ENCODE results near the gene UGT1A9. TPM values are rescaled to one million over a fixed set of nuclear protein-coding genes. Genes with fewer than 3 reads are reported as not detected.

UGT1A9 gene
- total RNA-seq, 1 experiment from 2014 or later = not detected

DNA sequence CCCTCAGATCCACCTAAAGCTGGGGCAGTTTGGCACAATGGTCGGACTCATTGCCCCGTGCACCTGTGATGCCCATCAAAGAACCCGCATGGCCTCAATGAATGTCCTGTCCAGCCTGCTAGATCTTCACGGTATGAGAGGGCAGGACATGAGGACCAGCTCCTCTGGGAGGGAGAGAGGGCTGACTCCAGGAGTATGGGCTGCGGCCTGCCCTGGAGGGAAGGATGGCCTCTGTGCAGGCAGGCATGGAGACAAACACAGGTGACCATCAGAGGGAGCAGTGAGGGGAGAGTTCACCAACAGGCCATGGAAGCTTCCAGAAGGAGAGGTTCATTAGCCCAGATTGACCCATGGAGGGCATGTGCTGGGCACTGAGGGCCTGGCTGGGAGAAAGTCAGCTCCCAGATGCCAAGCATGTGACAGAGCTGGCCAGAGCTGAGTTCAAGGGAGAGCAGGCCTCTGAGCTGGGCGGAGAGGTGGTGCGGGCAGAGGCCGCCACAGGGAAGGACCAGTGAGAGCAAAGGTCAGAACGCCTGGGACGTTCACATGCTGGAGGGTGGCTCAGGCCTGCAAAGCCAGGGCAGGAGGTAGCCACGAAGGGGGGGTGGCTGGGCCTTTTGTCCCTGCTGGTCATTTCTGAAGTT, 146.4 kb downstream of the UGT1A9 start:
- TF ChIP-seq, protein P1, sequence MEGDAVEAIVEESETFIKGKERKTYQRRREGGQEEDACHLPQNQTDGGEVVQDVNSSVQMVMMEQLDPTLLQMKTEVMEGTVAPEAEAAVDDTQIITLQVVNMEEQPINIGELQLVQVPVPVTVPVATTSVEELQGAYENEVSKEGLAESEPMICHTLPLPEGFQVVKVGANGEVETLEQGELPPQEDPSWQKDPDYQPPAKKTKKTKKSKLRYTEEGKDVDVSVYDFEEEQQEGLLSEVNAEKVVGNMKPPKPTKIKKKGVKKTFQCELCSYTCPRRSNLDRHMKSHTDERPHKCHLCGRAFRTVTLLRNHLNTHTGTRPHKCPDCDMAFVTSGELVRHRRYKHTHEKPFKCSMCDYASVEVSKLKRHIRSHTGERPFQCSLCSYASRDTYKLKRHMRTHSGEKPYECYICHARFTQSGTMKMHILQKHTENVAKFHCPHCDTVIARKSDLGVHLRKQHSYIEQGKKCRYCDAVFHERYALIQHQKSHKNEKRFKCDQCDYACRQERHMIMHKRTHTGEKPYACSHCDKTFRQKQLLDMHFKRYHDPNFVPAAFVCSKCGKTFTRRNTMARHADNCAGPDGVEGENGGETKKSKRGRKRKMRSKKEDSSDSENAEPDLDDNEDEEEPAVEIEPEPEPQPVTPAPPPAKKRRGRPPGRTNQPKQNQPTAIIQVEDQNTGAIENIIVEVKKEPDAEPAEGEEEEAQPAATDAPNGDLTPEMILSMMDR (IDR thresholded peaks at IDR 0.05; ENCODE audit: unreplicated experiment) = no peak
- BruUV-seq (replicated peaks) = no TSS peak
- POLR2A ChIA-PET = interaction anchor here (1.1 kb wide), 1 partner anchor 57 kb away, joined by 3 read pairs; no protein-coding TSS in a partner anchor
- intact Hi-C loops (cut with micrococcal nuclease) = no loop called here
- CTCF ChIA-PET = interaction anchor here (0.6 kb wide), 2 partner anchors 679 to 758 kb away, joined by 3 read pairs; partner anchors contain the start of gene ARL4C
- Mint-ChIP-seq H3K9me3 (ENCODE audit: unreplicated experiment) (no peaks in the 10 kb centered on the region), H3K27ac (ENCODE audit: low read depth, unreplicated experiment) (no peak overlapping the region), H3K4me1 (ENCODE audit: insufficient read depth, unreplicated experiment) (no peaks in the 10 kb centered on the region), H3K36me3 (ENCODE audit: insufficient read depth, unreplicated experiment) (no peaks in the 10 kb centered on the region), H3K4me3 (ENCODE audit: unreplicated experiment) (no peak overlapping the region), H3K27me3 (ENCODE audit: insufficient read depth, unreplicated experiment) (no peaks in the 10 kb centered on the region)
- no peak for DNase-seq (ENCODE audit: unreplicated experiment)

DNA sequence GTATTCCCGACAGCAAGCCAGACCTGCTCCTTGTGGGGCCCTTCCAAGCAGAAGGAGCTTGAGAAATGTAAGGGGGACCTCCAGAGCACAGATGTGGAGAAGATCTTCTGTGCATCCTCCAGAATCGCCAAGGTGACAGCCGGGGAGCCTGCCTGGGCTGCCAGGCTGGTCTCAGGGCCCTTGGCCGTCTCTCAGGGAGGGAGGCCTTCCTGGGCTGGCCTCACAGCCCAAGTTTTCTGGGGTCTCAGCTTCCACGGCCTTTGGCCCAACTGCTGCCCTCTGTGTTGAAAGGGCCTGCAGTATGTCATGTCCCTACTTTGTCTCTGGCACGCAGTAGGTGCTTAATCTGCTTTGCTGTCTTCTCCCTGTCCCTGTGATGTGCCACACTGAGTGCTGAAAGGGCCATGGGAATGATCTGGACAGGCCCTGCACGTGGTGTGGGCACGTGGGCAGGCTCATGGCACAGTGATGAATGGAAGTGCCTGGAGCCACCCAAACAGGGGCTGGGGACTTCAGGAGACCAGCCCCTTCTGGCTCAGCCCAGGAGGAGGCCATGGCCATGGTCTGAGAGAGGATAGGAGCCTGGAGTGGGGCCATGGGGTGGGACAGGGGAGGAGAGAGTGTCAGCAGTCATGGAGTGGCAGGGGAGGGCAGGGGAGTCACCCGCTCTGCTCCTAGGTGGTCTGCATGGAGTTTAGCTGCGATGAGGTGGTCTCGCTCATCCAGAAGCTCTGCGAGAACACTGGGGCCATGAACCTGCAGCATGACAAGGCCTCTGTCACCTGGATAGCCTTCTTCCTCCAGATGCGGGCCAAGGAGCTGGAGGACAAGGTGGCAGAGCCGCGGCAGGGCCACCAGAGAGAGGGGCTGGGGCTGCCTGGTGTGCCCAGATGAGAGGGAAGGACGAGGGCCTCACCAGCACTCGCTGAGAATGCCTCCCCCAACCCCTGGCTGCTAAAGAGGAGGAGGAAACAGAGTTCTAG, 147.2 kb downstream of the UGT1A9 start:
- CTCF ChIA-PET = interaction anchor here (0.6 kb wide), 2 partner anchors 678 to 757 kb away, joined by 3 read pairs; partner anchors contain the start of gene ARL4C
- no peaks in the 10 kb centered on the region for H3K9me3 Mint-ChIP-seq (ENCODE audit: unreplicated experiment)
- no peaks in the 10 kb centered on the region for H3K27me3 Mint-ChIP-seq (ENCODE audit: insufficient read depth, unreplicated experiment)

DNA sequence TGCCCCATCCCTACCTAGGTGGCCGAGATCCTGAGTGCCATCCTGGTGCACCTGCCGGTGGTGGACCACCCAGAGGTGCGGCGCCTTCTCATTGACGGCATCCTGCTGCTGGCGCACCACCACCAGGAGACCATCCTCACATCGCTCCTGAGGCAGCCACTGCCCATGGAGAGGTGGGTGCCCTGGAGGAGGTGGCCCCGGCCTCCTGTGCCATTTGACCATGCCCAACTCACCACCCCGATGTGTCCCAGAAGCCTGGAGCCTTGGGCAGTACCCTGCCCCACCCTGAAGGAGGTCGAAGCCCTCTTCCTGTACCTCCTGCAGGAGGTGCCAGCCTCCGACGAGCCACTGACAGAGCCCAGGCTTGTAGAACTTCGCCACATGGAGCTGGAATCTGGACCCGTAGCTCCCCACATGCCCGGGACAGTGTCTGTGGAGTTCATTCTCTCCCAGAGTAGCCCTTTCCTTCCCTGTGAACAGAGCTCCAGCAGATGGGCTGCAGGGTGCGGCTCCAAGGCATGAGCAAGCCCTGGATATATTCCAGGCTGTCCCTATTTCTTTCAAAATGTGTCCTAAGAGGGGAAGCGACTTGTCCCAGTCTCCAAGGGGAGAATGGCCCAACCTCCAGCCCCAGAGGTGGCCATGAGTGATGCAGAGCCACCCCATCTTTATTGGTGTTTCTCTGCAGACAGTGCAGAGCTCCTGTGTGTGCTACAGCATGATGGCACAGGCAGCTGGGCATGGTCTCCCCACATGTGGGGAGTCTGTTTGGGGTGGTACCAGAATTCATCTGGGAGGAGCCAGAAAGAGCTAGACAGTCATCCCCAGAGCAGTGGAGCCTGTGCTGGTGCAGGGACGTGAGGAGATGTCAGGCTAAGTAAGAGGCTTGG, 148.4 kb downstream of the UGT1A9 start:
- intact Hi-C loops (cut with micrococcal nuclease) = no loop called here
- no peak for DNase-seq (ENCODE audit: unreplicated experiment)
- no peaks in the 10 kb centered on the region for H3K27me3 Mint-ChIP-seq (ENCODE audit: insufficient read depth, unreplicated experiment)
- H3K4me3 Mint-ChIP-seq (ENCODE audit: unreplicated experiment) = no peak overlapping the region
- TF ChIP-seq, protein P1 (IDR thresholded peaks at IDR 0.05; ENCODE audit: unreplicated experiment) = no peak
- H3K27ac Mint-ChIP-seq (ENCODE audit: low read depth, unreplicated experiment) = no peak overlapping the region
- CTCF ChIA-PET = interaction anchor here (0.5 kb wide), 1 partner anchor 602 kb away, joined by 3 read pairs; no protein-coding TSS in a partner anchor
- H3K9me3 Mint-ChIP-seq (ENCODE audit: unreplicated experiment) = no peaks in the 10 kb centered on the region
- POLR2A ChIA-PET = interaction anchor here (0.7 kb wide), 1 partner anchor 73 kb away, joined by 3 read pairs; no protein-coding TSS in a partner anchor
- no peaks in the 10 kb centered on the region for H3K4me1 Mint-ChIP-seq (ENCODE audit: insufficient read depth, unreplicated experiment)
- BruUV-seq (replicated peaks) = no TSS peak
- H3K36me3 Mint-ChIP-seq (ENCODE audit: insufficient read depth, unreplicated experiment) = no peaks in the 10 kb centered on the region

More for the DNA sequence above, 147.2 kb downstream of the UGT1A9 start:
- intact Hi-C loops (cut with micrococcal nuclease) = no loop called here
- Mint-ChIP-seq H3K27ac (ENCODE audit: low read depth, unreplicated experiment) (no peak overlapping the region), H3K4me1 (ENCODE audit: insufficient read depth, unreplicated experiment) (no peaks in the 10 kb centered on the region), H3K4me3 (ENCODE audit: unreplicated experiment) (no peak overlapping the region), H3K36me3 (ENCODE audit: insufficient read depth, unreplicated experiment) (no peaks in the 10 kb centered on the region)
- BruUV-seq (replicated peaks) = no TSS peak
- TF ChIP-seq, protein P1 (IDR thresholded peaks at IDR 0.05; ENCODE audit: unreplicated experiment) = no peak
- DNase-seq (ENCODE audit: unreplicated experiment) = no peak
- POLR2A ChIA-PET = interaction anchor here (0.6 kb wide), 1 partner anchor 494 kb away, joined by 4 read pairs; no protein-coding TSS in a partner anchor
